ENCODE measurements around the gene TBCD.

GRCh38 chr17:82737967-82738877 is 13.6 kb upstream of the TBCD start:
- TF ChIP-seq TAF1 (IDR thresholded peaks at IDR 0.05; ENCODE audit: control insufficient read depth, extremely low read depth, insufficient read depth, low read length, severe bottlenecking), result no peak
- TF ChIP-seq ATF2 (CRISPR knock-in tag; IDR thresholded peaks at IDR 0.05), result no peak
- TF ChIP-seq ZNF75A (CRISPR knock-in tag; IDR thresholded peaks at IDR 0.05), result no peak
- TF ChIP-seq SRF (CRISPR knock-in tag; IDR thresholded peaks at IDR 0.05), result no peak
- TF ChIP-seq YBX1 (IDR thresholded peaks at IDR 0.05), result no peak
- TF ChIP-seq MYC (IDR thresholded peaks at IDR 0.05; ENCODE audit: low read depth, low read length), result 0 out of 2 replicates have a peak, but pooled peaks have one; percentile 46
- no peak for TF ChIP-seq MYC (CRISPR knock-in tag; IDR thresholded peaks at IDR 0.05; ENCODE audit: borderline replicate concordance, low read depth)
- TF ChIP-seq FOXJ3 (CRISPR knock-in tag; IDR thresholded peaks at IDR 0.05), result no peak
- TF ChIP-seq PHB2 (IDR thresholded peaks at IDR 0.05; ENCODE audit: low read depth), result no peak
- peak; percentile 55 to 76 for TF ChIP-seq E2F6 (IDR thresholded peaks at IDR 0.05; ENCODE audit: borderline replicate concordance in 1 of 2, extremely low read depth in 1 of 2, insufficient read depth in 1 of 2, insufficient read length in 1 of 2, low read depth in 1 of 2, low read length in 1 of 2, poor library complexity in 1 of 2, severe bottlenecking in 1 of 2)
- TF ChIP-seq E2F4 (CRISPR knock-in tag; IDR thresholded peaks at IDR 0.05; ENCODE audit: low read depth), result no peak
